Endothelial cell of umbilical vein (primary cell): Measurements from ENCODE around the gene B9D2. TPM values are rescaled to one million over a fixed set of nuclear protein-coding genes. Genes with fewer than 3 reads are reported as not detected.
A peak's percentile ranks its signal among the peaks of the same experiment; 100 is the strongest.

Experiments used
- BruUV-seq: library from RNA; stranded (reverse); fragments of 400-500 nt; replicated peaks from 2 replicates; lab custom pipeline; 2021; lab: Mats Ljungman, UMichigan
- CTCF ChIA-PET: fragments of 300-600, 350-600 bp; sonication (Branson Sonifier 250); formaldehyde crosslinking; loops from one replicate; lab custom pipeline; 2021; ENCODE audit warnings: antibody characterized with exemption, inconsistent platforms; lab: Charles Lee
- POLR2A ChIA-PET: fragments of 300-600, 350-600 bp; sonication (Branson Sonifier 250); formaldehyde crosslinking; loops from one replicate; lab custom pipeline; 2021; ENCODE audit warnings: antibody characterized with exemption, inconsistent platforms; lab: Charles Lee
- DNase-seq: peaks from one replicate; pipeline ENCODE4 v3.0.0-alpha.2; 2011; ENCODE audit warnings: low read depth, low spot score
- FAIRE-seq: peaks from 2 replicates; lab custom pipeline; 2011; peaks lifted over from hg19 to GRCh38; lab: Jason Lieb, UNC
- H2AFZ ChIP-seq: 2 replicates; pipeline ENCODE4 v1.6.0; 2012; ENCODE audit warnings: low read depth, low read length, control low read depth, inconsistent platforms
- H3K27ac ChIP-seq: 2 replicates; pipeline ENCODE4 v1.5.1; 2011; ENCODE audit warnings: low read depth, mild to moderate bottlenecking, control low read depth, low read length, moderate library complexity; ENCODE audit not compliant: insufficient read depth
- H3K27me3 ChIP-seq, 2 experiments: 2 replicates each; pipeline versions ENCODE4 v1.6.0 to v1.6.1; 2011; ENCODE audit warnings: low read length in 2 of 2, mixed read lengths in 1 of 2; ENCODE audit not compliant: control insufficient read depth in 2 of 2, insufficient read depth in 2 of 2
- H3K36me3 ChIP-seq, 2 experiments: 2 replicates in 1 of 2; 3 replicates in 1 of 2; pipeline ENCODE4 v1.5.1; 2011; ENCODE audit warnings: low read length in 2 of 2, mild to moderate bottlenecking in 1 of 2, moderate library complexity in 1 of 2; ENCODE audit not compliant: control insufficient read depth in 2 of 2, insufficient read depth in 2 of 2; ENCODE audit errors: extremely low read depth in 1 of 2
- H3K4me1 ChIP-seq: 3 replicates; pipeline ENCODE4 v1.5.1; 2011; ENCODE audit warnings: mild to moderate bottlenecking, low read length; ENCODE audit not compliant: control insufficient read depth, insufficient read depth; ENCODE audit errors: extremely low read depth
- H3K4me2 ChIP-seq: 2 replicates; pipeline ENCODE4 v1.6.1; 2011; ENCODE audit warnings: low read length, control low read depth, mixed read lengths; ENCODE audit not compliant: insufficient read depth
- H3K4me3 ChIP-seq, 3 experiments: fragments of 200-600 bp in 1 of 3; sonication (generic), shearing (Covaris generic) in 1 of 3; replicated peaks in 1 of 3; 2 replicates each; pipeline ENCODE4 v1.5.1; 2011 to 2016; ENCODE audit warnings: control low read depth in 3 of 3, low read length in 3 of 3, mild to moderate bottlenecking in 2 of 3, inconsistent platforms in 1 of 3, low read depth in 1 of 3, moderate library complexity in 1 of 3; ENCODE audit not compliant: insufficient read depth in 1 of 3
- H3K79me2 ChIP-seq: 2 replicates; pipeline ENCODE4 v1.6.0; 2012; ENCODE audit warnings: low read length, inconsistent platforms; ENCODE audit not compliant: control insufficient read depth, insufficient read depth
- H3K9ac ChIP-seq: replicated peaks from 2 replicates; pipeline ENCODE3; 2011; ENCODE audit warnings: low read length, control low read depth; ENCODE audit not compliant: insufficient read depth; ENCODE audit errors: extremely low read depth
- H3K9me1 ChIP-seq: replicated peaks from 3 replicates; pipeline ENCODE4 v1.6.0; 2011; ENCODE audit warnings: mild to moderate bottlenecking, low read length; ENCODE audit not compliant: control insufficient read depth, insufficient read depth; ENCODE audit errors: extremely low read depth
- H3K9me3 ChIP-seq: replicated peaks from 2 replicates; pipeline ENCODE4 v1.5.1; 2012; ENCODE audit warnings: low read length, inconsistent platforms; ENCODE audit not compliant: control insufficient read depth, insufficient read depth
- H4K20me1 ChIP-seq: replicated peaks from 2 replicates; pipeline ENCODE3; 2011; ENCODE audit warnings: mild to moderate bottlenecking, low read length; ENCODE audit not compliant: control insufficient read depth, insufficient read depth; ENCODE audit errors: extremely low read depth
- CTCF ChIP-seq, 2 donors: IDR thresholded peaks; 1 replicate in 1 of 2; 2 replicates in 1 of 2; pipeline ENCODE4 v1.5.1; 2011; ENCODE audit warnings: low read length in 2 of 2, mild to moderate bottlenecking in 2 of 2, moderate library complexity in 2 of 2, control low read depth in 1 of 2, inconsistent platforms in 1 of 2, low read depth in 1 of 2; ENCODE audit not compliant: insufficient read depth in 1 of 2; ENCODE audit errors: extremely low read depth in 1 of 2
- EZH2 ChIP-seq: IDR thresholded peaks from 2 replicates; pipeline ENCODE4 v1.6.1; 2012; ENCODE audit warnings: borderline replicate concordance, low read depth, mild to moderate bottlenecking, moderate library complexity, low read length, inconsistent platforms; ENCODE audit not compliant: severe bottlenecking
- FOS ChIP-seq: IDR thresholded peaks from 2 replicates; pipeline ENCODE4 v1.6.1; 2011; ENCODE audit warnings: mild to moderate bottlenecking, low read length, moderate library complexity, borderline replicate concordance; ENCODE audit not compliant: insufficient read depth
- GATA2 ChIP-seq: IDR thresholded peaks from 2 replicates; pipeline ENCODE4 v1.7.0; 2011; ENCODE audit warnings: low read depth, mild to moderate bottlenecking, moderate library complexity, mixed read lengths, low read length; ENCODE audit not compliant: insufficient read length, insufficient read depth
- JUN ChIP-seq: IDR thresholded peaks from 2 replicates; pipeline ENCODE4 v1.6.1; 2011; ENCODE audit warnings: borderline replicate concordance, low read depth; ENCODE audit not compliant: insufficient read length, insufficient read depth
- MAX ChIP-seq: IDR thresholded peaks from 2 replicates; pipeline ENCODE4 v1.6.1; 2011; ENCODE audit not compliant: insufficient read depth, insufficient read length
- MYC ChIP-seq: IDR thresholded peaks from one replicate; pipeline ENCODE4 v1.6.1; 2011; ENCODE audit warnings: mild to moderate bottlenecking, low read depth, low read length
- POLR2A ChIP-seq: IDR thresholded peaks from 2 replicates; pipeline ENCODE4 v1.6.1; 2012; ENCODE audit warnings: low read depth, mild to moderate bottlenecking, control low read depth, low read length
- POLR2AphosphoS5 ChIP-seq: IDR thresholded peaks from 2 replicates; pipeline ENCODE4 v1.6.1; 2012; ENCODE audit warnings: low read depth, mild to moderate bottlenecking, control low read depth, low read length, moderate library complexity; ENCODE audit not compliant: insufficient read depth
- dilution Hi-C: fragments of 300-500 bp; cut with MboI; formaldehyde crosslinking; loops from one replicate; pipeline ENCODE4 v1.15.0; 2019; ENCODE audit warnings: low sequenced_read_pairs; ENCODE audit not compliant: extremely low pct_ligation_motif_present
- intact Hi-C: fragments of 100-400 bp; cut with micrococcal nuclease; formaldehyde crosslinking; loops from one replicate; pipeline ENCODE4 v1.10.0; 2022
- polyA plus RNA-seq, 4 experiments: library from polyadenylated mRNA; depleted of rRNA in 3 of 4; stranded (reverse) in 3 of 4; unstranded in 1 of 4; fragments of >200 nt; gene quantifications; 2 replicates each; pipeline versions ENCODE4 v1.2.1 to v1.2.3, GENCODE V29; 2011 to 2012; ENCODE audit warnings: missing spikeins in 1 of 4
- total RNA-seq: library from RNA; stranded (reverse); gene quantifications from 2 replicates; pipeline ENCODE4 v1.2.3, GENCODE V29; 2021

Gene B9D2
- total and polyA plus RNA-seq, 2 donors (not counting 3 experiments of a cell fraction or from before 2014, with no cell fraction given), result 12.2 to 23.9 TPM

GRCh38 chr19:41367848-41368301 is 3.9 kb upstream of the B9D2 start:
- dilution Hi-C loops, result no loop called here
- peak; percentile 95 for FAIRE-seq

More at GRCh38 chr19:41367848-41368301, 3.9 kb upstream of the B9D2 start:
- intact Hi-C loops, result no loop called here
- TF ChIP-seq POLR2AphosphoS5, result peak; percentile 84
- no peak for TF ChIP-seq MYC
- no peak for TF ChIP-seq POLR2A
- peak; percentile 89 for TF ChIP-seq FOS
- TF ChIP-seq CTCF (IDR thresholded peaks at IDR 0.05; ENCODE audit: extremely low read depth in 1 of 2, insufficient read depth in 1 of 2, low read depth in 1 of 2, low read length in 2 of 2), result no peak
- peak; percentile 98 for TF ChIP-seq GATA2
- TF ChIP-seq EZH2, result no peak
- no peak for TF ChIP-seq MAX
- TF ChIP-seq JUN, result peak; percentile 69
- POLR2A ChIA-PET, result interaction anchor here (0.6 to 1.5 kb wide), 3 partner anchors 59 to 1415 kb away, joined by 3 to 5 read pairs (median 3); partner anchors contain the start of genes B3GNT8 and DMAC2
- no peaks in the 10 kb centered on the region for H3K27me3 ChIP-seq
- H2AFZ ChIP-seq, result peak overlapping the region; percentile 64
- H3K4me2 ChIP-seq, result peak overlapping the region; percentile 41
- peak overlapping the region; percentile 28 for H3K9ac ChIP-seq
- no peaks in the 10 kb centered on the region for H3K9me1 ChIP-seq
- no peaks in the 10 kb centered on the region for H3K9me3 ChIP-seq
- peak; percentile 82 for DNase-seq
- H3K36me3 ChIP-seq, result no peaks in the 10 kb centered on the region
- BruUV-seq, result no TSS peak
- H3K27ac ChIP-seq, result peak overlapping the region; percentile 94
- CTCF ChIA-PET, result interaction anchor here (0.9 to 1.6 kb wide), 7 partner anchors 11 to 63 kb away, joined by 3 to 7 read pairs (median 4); no protein-coding TSS in a partner anchor
- no peak overlapping the region for H3K4me3 ChIP-seq
- H4K20me1 ChIP-seq, result no peaks in the 10 kb centered on the region
- peaks cover 32% of the 10 kb centered on the region for H3K79me2 ChIP-seq
- peaks cover 20% of the 10 kb centered on the region for H3K4me1 ChIP-seq
